DND-41 (cell line): ENCODE results near the gene HSPA12B.

Experiments
- ATAC-seq: fragments of 200-7000 bp; cut with Tn5 transposase; 3 replicates; pipeline ENCODE4 v1.9.1; 2021; ENCODE audit warnings: low read depth; ENCODE audit not compliant: insufficient read depth
- DNase-seq: peaks from one replicate; pipeline ENCODE4 v3.0.0-alpha.2; 2020
- H2AFZ ChIP-seq: 2 replicates; pipeline ENCODE4 v1.6.0; 2012; ENCODE audit warnings: low read depth, low read length
- H3K27ac ChIP-seq: 2 replicates; pipeline ENCODE4 v1.5.1; 2012; ENCODE audit warnings: low read length, inconsistent platforms
- H3K27me3 ChIP-seq: fragments of 200-600 bp; sonication (generic); 2 replicates; pipeline ENCODE4 v1.6.0; 2012; ENCODE audit warnings: low read length, mild to moderate bottlenecking, inconsistent platforms; ENCODE audit not compliant: insufficient read depth, poor library complexity
- H3K36me3 ChIP-seq: 2 replicates; pipeline ENCODE4 v1.5.1; 2012; ENCODE audit warnings: low read length, inconsistent platforms; ENCODE audit not compliant: insufficient read depth
- H3K4me1 ChIP-seq: 2 replicates; pipeline ENCODE4 v1.5.1; 2012; ENCODE audit warnings: mild to moderate bottlenecking, low read length; ENCODE audit not compliant: insufficient read depth
- H3K4me2 ChIP-seq: 2 replicates; pipeline ENCODE4 v1.6.0; 2012; ENCODE audit warnings: mild to moderate bottlenecking, moderate library complexity, low read length, inconsistent platforms; ENCODE audit not compliant: insufficient read depth
- H3K4me3 ChIP-seq, 2 experiments: fragments of 200-600 bp in 1 of 2; shearing (Covaris generic) in 1 of 2; 2 replicates each; pipeline ENCODE4 v1.5.1; 2012 to 2016; ENCODE audit warnings: inconsistent platforms in 2 of 2, low read length in 2 of 2, mild to moderate bottlenecking in 2 of 2, low read depth in 1 of 2, moderate library complexity in 1 of 2
- H3K79me2 ChIP-seq: 2 replicates; pipeline ENCODE4 v1.6.0; 2012; ENCODE audit warnings: low read length, inconsistent platforms; ENCODE audit not compliant: insufficient read depth
- H3K9ac ChIP-seq: 2 replicates; pipeline ENCODE4 v1.6.0; 2012; ENCODE audit warnings: low read depth, mild to moderate bottlenecking, inconsistent platforms, low read length, moderate library complexity
- H3K9me3 ChIP-seq: 2 replicates; pipeline ENCODE4 v1.5.1; 2012; ENCODE audit warnings: low read length, moderate library complexity, mild to moderate bottlenecking, inconsistent platforms; ENCODE audit not compliant: insufficient read depth, severe bottlenecking
- H4K20me1 ChIP-seq: 2 replicates; pipeline ENCODE4 v1.6.0; 2012; ENCODE audit warnings: low read length; ENCODE audit not compliant: insufficient read depth
- CTCF ChIP-seq: IDR thresholded peaks from 2 replicates; pipeline ENCODE4 v1.5.1; 2012; ENCODE audit warnings: borderline replicate concordance, low read length, moderate library complexity, mild to moderate bottlenecking; ENCODE audit not compliant: poor library complexity, severe bottlenecking; ENCODE audit errors: extremely low read depth
- EZH2 ChIP-seq: IDR thresholded peaks from 3 replicates; pipeline ENCODE4 v1.6.1; 2012; ENCODE audit warnings: borderline replicate concordance, low read depth, mild to moderate bottlenecking, moderate library complexity, low read length, inconsistent platforms; ENCODE audit not compliant: severe bottlenecking

The HSPA12B gene

GRCh38 chr20:3760655-3761348 is 28.3 kb downstream of the HSPA12B start:
- ATAC-seq (no peak), DNase-seq (no peak)
- Histone ChIP-seq H4K20me1 (peaks cover 36% of the 10 kb centered on the region; the same call in 1 of the 2 replicates), H3K9me3 (no peaks in the 10 kb centered on the region), H3K4me2 (no peak overlapping the region), H3K4me3 (no peak overlapping the region), H3K79me2 (peaks cover 38% of the 10 kb centered on the region), H3K27me3 (no peaks in the 10 kb centered on the region), H3K9ac (no peak overlapping the region), H3K27ac (no peak overlapping the region), H3K4me1 (peaks cover 14% of the 10 kb centered on the region), H2AFZ (no peak overlapping the region), H3K36me3 (peaks cover 50% of the 10 kb centered on the region)
- TF ChIP-seq CTCF: no peak
- no peak for TF ChIP-seq EZH2

DNA sequence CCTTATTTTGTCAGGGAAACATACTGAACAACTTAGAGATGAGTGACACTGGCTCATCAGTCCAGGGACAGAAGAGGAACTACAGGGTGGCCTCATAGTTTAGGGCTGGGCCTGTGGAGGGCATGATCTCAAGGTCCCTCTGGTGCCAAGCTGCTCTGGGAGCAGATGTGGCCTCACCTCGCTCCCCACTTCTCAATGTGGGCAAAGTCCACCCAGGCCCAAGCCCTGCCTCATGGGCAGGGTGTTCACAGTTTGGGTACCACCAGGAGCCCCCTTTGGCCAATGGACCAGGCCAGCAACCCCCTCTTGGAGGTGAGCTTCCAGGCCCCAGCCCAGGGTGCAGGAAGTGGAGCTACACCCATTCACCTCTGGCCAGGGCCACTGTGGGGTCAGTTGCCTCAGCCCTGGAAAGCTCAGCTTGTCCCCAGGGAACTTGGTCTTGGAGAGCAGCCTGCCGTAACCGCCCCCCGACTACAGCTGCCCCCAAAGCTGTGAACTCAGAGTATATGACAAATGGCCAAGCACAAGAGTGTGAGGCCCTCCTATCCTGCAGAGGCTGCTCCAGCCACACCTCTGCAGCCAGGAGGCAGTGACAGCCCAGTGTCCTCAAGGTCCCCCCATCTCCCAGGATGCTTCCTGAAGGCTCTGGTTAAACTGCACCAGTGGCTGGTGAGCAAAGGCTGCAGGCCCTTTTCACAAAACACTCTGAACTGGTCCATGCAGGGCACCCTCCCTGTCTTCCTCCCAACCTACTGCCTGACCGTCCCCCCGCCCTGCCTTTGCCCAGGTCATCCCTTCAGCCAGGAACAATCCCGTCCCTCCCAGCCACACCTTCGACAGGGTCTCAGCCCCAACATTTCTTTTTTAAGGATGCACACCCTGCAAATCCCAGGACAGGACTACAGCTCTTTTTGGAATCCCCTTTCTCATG is 31.5 kb downstream of the HSPA12B start:
- Histone ChIP-seq H3K36me3 (peaks cover 25% of the 10 kb centered on the region), H2AFZ (no peak overlapping the region), H3K9me3 (no peaks in the 10 kb centered on the region), H3K27me3 (no peaks in the 10 kb centered on the region), H3K79me2 (peaks cover 58% of the 10 kb centered on the region), H3K9ac (0 out of 2 replicates have a peak overlapping the region, but pooled peaks have one; percentile 93), H3K4me2 (no peak overlapping the region), H3K4me3 (no peak overlapping the region), H4K20me1 (peaks cover 38% of the 10 kb centered on the region; the same call in 1 of the 2 replicates), H3K4me1 (peaks cover 42% of the 10 kb centered on the region), H3K27ac (no peak overlapping the region)
- TF ChIP-seq EZH2 (no peak), CTCF (no peak)
- no peak for DNase-seq
- ATAC-seq: no peak

- Histone ChIP-seq H3K36me3 (peaks cover 18% of the 10 kb centered on the region), H3K27ac (no peak overlapping the region; the same call in 1 of the 2 replicates), H3K79me2 (peaks cover 55% of the 10 kb centered on the region), H3K4me2 (peak overlapping the region; percentile 100; the same call in 1 of the 2 replicates), H4K20me1 (peaks cover 31% of the 10 kb centered on the region; the same call in 1 of the 2 replicates), H2AFZ (no peak overlapping the region), H3K27me3 (no peaks in the 10 kb centered on the region), H3K9ac (0 out of 2 replicates have a peak overlapping the region, but pooled peaks have one; percentile 93), H3K4me3 (no peak overlapping the region), H3K4me1 (peaks cover 46% of the 10 kb centered on the region), H3K9me3 (no peaks in the 10 kb centered on the region)
- ATAC-seq (no peak), DNase-seq (no peak)
- TF ChIP-seq EZH2 (no peak), CTCF (no peak)
Observed at GRCh38 chr20:3764659-3765058, 32.2 kb downstream of the HSPA12B start.
